Measurements from ENCODE around the gene TCF7L1.
A peak's percentile ranks its signal among the peaks of the same experiment; 100 is the strongest.

TCF7L1 gene

GRCh38 chr2:85180322-85181133 lies 47.3 kb downstream of the TCF7L1 start:
- DNase-seq (ENCODE audit: low read depth): no peak
- no peak for TF ChIP-seq CTCF (IDR thresholded peaks at IDR 0.05; ENCODE audit: control insufficient read depth, insufficient read depth, low read depth, low read length, missing control alignments)

GRCh38 chr2:85181134-85181631 lies 48.0 kb downstream of the TCF7L1 start:
- no peak for DNase-seq (ENCODE audit: low read depth)

More at GRCh38 chr2:85180322-85181133, 47.3 kb downstream of the TCF7L1 start:
- no peak overlapping the region for H3K4me3 ChIP-seq (ENCODE audit: control insufficient read depth, low read depth, low read length)

GRCh38 chr2:85181844-85182456 lies 48.8 kb downstream of the TCF7L1 start:
- TF ChIP-seq CTCF (IDR thresholded peaks at IDR 0.05; ENCODE audit: control insufficient read depth, insufficient read depth, low read depth, low read length, missing control alignments): no peak
- no peak overlapping the region for H3K4me3 ChIP-seq (ENCODE audit: control insufficient read depth, low read depth, low read length)
- DNase-seq (ENCODE audit: low read depth): no peak

More at GRCh38 chr2:85181134-85181631, 48.0 kb downstream of the TCF7L1 start:
- no peak overlapping the region for H3K4me3 ChIP-seq (ENCODE audit: control insufficient read depth, low read depth, low read length)
- no peak for TF ChIP-seq CTCF (IDR thresholded peaks at IDR 0.05; ENCODE audit: control insufficient read depth, insufficient read depth, low read depth, low read length, missing control alignments)

GRCh38 chr2:85183076-85183475 lies 49.9 kb downstream of the TCF7L1 start:
- TF ChIP-seq CTCF (IDR thresholded peaks at IDR 0.05; ENCODE audit: control insufficient read depth, insufficient read depth, low read depth, low read length, missing control alignments): no peak
- DNase-seq (ENCODE audit: low read depth): no peak
- no peak overlapping the region for H3K4me3 ChIP-seq (ENCODE audit: control insufficient read depth, low read depth, low read length)

GRCh38 chr2:85183479-85183878 lies 50.3 kb downstream of the TCF7L1 start:
- H3K4me3 ChIP-seq (ENCODE audit: control insufficient read depth, low read depth, low read length): no peak overlapping the region
- peak; percentile 4 for TF ChIP-seq CTCF (IDR thresholded peaks at IDR 0.05; ENCODE audit: control insufficient read depth, insufficient read depth, low read depth, low read length, missing control alignments)
- DNase-seq (ENCODE audit: low read depth): no peak

GRCh38 chr2:85184231-85184630 lies 51.0 kb downstream of the TCF7L1 start:
- no peak for DNase-seq (ENCODE audit: low read depth)
- no peak overlapping the region for H3K4me3 ChIP-seq (ENCODE audit: control insufficient read depth, low read depth, low read length)
- no peak for TF ChIP-seq CTCF (IDR thresholded peaks at IDR 0.05; ENCODE audit: control insufficient read depth, insufficient read depth, low read depth, low read length, missing control alignments)
